PC-9 (cell line): Measurements from ENCODE around the gene ISG20.

ENCODE experiments used
- EZH2 ChIP-seq: fragments of 200-600 bp; sonication (generic); IDR thresholded peaks from 2 replicates; pipeline ENCODE4 v1.8.0; 2017; ENCODE audit warnings: antibody characterized with exemption, low read depth
- TF ChIP-seq, protein P1 (sequence below): fragments of 200-600 bp; sonication (generic); conservative IDR thresholded peaks from 2 replicates; pipeline ENCODE4 v1.6.1; 2017; ENCODE audit warnings: mixed run types, antibody characterized with exemption, mild to moderate bottlenecking, moderate library complexity

DNA sequence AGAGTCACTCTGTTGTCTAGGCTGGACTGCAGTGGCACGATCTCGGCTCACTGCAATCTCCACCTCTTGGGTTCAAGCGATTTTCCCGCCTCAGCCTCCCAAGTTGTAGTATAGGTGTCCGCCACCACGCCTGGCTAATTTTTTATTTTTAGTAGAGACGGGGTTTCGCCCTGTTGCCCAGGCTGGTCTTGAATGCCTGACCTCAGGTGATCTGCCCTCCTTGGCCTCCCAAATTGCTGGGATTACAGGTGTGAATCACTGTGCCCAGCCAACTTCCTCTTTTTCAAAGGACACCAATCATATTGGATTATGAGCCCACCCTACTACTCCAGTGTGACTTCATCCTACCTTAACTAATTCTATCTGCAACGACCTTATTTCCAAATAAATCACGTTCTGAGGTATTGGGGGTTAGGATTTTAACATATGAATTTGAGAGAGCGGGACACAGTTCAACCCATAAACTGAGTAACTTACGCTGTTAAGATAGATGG, 3.2 kb downstream of the ISG20 start:
- TF ChIP-seq, protein P1, sequence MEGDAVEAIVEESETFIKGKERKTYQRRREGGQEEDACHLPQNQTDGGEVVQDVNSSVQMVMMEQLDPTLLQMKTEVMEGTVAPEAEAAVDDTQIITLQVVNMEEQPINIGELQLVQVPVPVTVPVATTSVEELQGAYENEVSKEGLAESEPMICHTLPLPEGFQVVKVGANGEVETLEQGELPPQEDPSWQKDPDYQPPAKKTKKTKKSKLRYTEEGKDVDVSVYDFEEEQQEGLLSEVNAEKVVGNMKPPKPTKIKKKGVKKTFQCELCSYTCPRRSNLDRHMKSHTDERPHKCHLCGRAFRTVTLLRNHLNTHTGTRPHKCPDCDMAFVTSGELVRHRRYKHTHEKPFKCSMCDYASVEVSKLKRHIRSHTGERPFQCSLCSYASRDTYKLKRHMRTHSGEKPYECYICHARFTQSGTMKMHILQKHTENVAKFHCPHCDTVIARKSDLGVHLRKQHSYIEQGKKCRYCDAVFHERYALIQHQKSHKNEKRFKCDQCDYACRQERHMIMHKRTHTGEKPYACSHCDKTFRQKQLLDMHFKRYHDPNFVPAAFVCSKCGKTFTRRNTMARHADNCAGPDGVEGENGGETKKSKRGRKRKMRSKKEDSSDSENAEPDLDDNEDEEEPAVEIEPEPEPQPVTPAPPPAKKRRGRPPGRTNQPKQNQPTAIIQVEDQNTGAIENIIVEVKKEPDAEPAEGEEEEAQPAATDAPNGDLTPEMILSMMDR, result no peak
- no peak for TF ChIP-seq EZH2
